ENCODE data around the gene DDX51. TPM values are rescaled to one million over a fixed set of nuclear protein-coding genes. Genes with fewer than 3 reads are reported as not detected.

Gene DDX51
- polyA plus RNA-seq, 3 donors = 10.9 to 12.8 (median 11.7) TPM

GRCh38 chr12:132179431-132180362, 35.6 kb upstream of the DDX51 start:
- no peak for DNase-seq (ENCODE audit: low read depth in 3 of 3, low spot score in 2 of 3)

GRCh38 chr12:132178801-132179401, 34.8 kb upstream of the DDX51 start:
- no peak for DNase-seq (ENCODE audit: low read depth in 3 of 3, low spot score in 2 of 3)

GRCh38 chr12:132178316-132178715, 34.2 kb upstream of the DDX51 start:
- DNase-seq (ENCODE audit: low read depth in 3 of 3, low spot score in 2 of 3) = no peak

DNA sequence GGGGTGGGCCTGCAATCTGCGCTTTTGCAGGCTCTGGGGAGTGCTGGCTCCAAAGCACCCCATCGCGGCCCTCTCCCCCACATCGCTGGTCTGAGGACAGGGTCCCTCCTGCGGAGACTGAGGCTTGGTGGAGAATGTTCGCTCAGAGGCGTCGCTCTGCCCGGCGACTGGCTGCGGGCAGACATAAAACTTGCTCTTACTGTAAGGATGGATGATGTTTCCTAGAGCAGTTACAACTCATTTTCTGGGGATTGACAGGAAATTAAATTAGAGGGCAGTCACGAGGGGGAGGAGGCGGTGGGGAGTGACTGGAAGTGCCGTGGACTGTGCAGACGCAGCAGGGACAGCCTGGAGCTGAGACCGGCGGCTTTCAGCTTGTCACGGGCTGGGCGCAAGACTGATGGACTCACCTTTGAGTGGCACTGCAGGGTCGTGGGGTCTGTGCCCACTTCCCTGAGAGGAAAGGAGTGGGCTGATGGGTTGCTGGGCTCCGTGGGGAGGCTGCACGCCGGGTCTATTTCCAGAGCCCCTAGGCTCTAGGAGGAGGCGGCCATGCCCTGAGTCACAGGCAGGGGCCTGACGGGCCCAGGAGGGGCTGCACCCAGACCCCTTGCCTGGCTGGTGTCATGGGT, 32.9 kb upstream of the DDX51 start:
- DNase-seq (ENCODE audit: low read depth in 3 of 3, low spot score in 2 of 3) = no peak

GRCh38 chr12:132176385-132176919, 32.3 kb upstream of the DDX51 start:
- DNase-seq (ENCODE audit: low read depth in 3 of 3, low spot score in 2 of 3) = no peak

DNA sequence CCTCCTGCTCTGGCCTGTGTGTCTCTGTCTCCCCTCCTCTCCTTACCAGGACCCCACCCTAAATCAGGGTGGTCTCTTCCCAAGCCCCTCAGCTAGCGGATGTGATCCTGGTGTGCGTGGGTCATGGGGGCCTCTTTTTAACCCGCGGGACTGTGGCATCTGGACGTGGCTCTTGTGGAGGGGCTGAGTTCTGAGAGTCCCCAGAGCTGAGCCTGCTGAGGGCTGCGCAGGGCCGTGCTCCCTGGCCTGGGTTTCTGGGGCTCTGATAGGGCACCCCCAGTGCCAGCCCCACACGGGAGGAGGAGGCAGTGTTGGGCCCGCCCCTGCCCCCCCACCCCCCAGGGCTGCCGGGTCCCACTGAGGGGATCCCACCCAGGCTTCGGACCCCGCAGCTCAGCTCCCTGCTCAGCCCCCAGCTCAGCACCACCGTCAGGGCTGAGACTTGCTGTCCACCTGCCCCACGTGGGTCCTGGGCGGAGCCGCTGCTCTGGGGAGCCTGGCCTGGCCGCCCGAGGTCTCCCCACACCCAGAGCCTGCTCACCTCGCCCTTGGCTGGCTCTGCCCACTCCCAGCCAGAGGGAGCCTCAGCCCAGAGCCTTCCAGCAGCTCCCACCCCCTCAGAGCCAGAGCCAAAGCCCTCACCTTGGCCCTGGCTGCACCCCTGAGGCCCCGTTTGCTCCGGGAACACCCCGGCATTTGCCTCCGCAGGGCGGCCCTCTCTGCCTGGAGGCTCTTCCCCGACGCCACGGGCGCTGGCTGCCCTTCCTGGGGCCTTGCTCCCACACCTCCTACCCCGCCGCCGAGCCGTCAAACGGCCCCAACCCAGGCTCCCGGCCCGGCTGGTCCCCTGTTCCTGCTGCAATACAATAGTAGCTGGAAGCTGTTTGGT, 31.6 kb upstream of the DDX51 start:
- DNase-seq (ENCODE audit: low read depth in 3 of 3, low spot score in 2 of 3) = no peak

DNA sequence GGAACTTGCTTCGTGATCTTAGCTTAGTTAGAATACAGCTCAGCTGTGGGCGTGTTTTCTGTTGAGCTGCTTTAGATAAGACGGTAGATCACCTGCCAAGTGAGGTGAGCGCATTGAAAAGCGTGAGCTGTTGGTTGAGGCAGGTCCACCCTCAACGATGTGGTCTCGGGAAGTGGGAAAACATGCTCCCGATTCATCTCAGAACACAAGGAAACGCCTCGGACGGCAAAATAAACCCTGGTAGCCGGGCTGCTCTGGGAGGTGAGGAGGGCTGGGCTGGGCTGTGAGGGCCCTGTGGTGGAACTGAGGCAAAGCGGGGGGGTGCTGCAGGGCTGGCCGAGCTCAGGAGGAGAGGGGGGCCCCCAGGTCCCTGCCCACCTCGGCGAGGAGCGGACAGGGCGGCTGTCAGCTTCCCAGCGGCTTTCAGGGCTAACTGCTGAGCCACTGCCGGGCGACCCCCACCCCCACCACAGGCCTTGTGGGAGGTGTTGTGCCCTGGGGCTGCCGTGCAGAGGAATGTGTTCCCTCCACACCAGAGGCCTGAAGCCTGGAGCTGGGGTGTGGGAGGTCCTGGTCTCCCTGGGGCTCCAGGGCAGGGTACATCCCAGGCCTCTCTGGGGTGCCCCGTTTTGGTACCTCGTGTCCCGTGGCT, 30.8 kb upstream of the DDX51 start:
- DNase-seq (ENCODE audit: low read depth in 3 of 3, low spot score in 2 of 3) = no peak

GRCh38 chr12:132174015-132174838, 30.1 kb upstream of the DDX51 start:
- DNase-seq (ENCODE audit: low read depth in 3 of 3, low spot score in 2 of 3) = no peak

GRCh38 chr12:132173135-132174014, 29.3 kb upstream of the DDX51 start:
- no peak for DNase-seq (ENCODE audit: low read depth in 3 of 3, low spot score in 2 of 3)

DNA sequence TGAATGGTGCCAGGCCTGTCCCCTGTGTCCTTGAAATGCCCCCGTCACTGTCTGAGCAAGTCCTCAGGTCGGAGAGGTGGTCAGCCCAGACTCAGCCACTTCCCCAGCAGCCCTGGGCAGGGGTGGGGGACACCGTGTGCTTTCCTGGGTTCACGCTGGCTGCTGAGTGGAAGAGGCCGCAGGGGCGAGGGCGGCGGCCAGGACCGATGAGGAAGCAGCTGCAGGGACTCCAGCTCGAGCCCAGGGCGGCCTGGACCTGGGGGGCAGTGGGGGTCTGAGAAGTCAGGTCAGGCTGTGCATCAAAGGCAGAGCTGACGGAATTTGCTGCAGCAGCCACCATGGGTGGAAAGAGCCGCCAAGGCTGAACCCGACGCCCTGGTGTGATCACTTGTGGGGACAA, 28.5 kb upstream of the DDX51 start:
- DNase-seq (ENCODE audit: low read depth in 3 of 3, low spot score in 2 of 3) = no peak

DNA sequence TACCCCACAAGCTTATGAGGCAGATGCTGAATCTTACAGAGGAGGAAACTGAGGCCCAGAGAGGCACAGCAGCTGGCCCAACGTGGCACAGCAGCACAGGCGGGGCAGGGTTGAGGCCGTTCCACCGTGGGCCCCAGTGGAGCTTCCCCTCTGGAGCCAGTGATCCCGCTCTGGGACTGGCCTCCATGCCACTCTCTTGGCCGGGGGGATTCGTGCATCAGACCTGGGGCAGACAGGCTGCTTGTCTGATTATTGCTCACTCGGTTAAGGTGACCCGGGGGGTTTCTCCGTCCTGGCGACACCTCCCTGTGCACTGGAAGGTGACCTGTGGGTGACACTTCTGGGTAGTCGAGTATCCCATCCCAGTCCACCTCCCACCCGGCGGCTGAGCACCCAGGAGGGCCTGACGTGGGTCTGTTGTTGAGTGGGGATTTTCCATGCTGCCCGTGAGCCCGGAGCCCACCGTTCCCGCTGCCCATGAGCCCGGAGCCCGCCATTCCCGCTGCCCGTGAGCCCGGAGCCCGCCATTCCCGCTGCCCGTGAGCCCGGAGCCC, 27.9 kb upstream of the DDX51 start:
- DNase-seq (ENCODE audit: low read depth in 3 of 3, low spot score in 2 of 3) = no peak

DNA sequence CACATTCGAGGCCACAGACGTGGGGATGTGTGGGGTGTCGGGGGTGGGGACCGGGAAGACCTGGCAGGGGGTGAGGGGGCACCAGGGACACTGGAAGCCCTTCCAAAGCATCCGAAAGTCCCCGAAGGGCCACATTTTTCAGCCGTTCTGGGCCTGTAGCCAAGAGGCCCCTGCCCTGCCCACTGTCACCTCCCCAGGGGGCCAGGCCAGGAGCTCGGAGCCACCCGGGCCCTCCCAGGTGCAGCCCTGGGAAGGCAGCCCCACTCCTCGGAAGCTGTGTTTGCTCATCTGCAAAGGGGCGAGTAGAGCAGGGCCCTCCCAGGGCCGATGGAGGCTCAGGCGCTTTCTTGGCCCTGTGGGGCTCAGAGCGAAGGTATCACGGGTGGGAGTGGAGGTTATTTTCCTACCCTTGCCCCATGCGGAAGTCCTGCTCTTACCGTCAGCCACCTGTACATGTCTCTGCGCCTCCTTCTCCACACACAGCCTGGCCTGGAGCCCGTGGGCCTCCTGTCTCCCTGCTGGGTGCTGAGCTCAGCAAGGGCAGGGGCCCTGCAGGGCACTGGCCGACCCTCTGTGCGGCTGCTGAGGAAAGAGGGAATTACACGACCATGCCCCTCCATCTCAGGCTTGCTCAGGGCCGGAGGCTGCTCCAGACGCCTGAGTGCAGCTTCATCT, 27.3 kb upstream of the DDX51 start:
- DNase-seq (ENCODE audit: low read depth in 3 of 3, low spot score in 2 of 3) = no peak

DNA sequence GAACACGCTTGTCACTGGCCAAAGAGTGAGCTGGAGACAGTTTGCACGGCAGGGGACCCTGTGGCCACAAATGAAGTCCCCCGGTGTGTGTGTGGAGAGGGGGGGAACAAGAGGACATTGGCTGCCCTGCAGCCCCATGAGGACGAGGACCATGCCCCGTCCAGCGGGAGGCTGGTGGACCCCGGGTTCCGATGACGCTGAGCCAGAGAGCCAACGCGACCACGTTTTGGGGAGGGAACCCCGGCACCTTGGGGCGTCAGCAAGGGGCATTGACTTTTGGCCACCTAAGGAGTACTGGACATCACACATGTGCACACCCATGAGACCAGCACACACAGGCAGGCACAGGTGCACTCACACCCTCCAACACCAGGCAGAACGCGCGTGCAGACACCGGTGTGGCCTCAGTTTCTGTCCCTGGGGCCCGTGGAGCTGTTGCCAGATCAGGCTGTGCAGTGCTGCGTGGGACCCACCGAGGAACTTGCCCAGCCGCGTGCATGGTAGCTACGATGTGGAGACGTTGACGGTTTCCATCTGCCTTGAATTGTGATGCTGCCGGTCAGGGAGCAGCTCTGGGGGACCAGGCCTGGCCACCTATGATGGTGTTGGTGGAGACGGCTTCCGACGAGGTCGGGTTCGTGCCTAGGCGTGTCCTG, 26.6 kb upstream of the DDX51 start:
- no peak for DNase-seq (ENCODE audit: low read depth in 3 of 3, low spot score in 2 of 3)

DNA sequence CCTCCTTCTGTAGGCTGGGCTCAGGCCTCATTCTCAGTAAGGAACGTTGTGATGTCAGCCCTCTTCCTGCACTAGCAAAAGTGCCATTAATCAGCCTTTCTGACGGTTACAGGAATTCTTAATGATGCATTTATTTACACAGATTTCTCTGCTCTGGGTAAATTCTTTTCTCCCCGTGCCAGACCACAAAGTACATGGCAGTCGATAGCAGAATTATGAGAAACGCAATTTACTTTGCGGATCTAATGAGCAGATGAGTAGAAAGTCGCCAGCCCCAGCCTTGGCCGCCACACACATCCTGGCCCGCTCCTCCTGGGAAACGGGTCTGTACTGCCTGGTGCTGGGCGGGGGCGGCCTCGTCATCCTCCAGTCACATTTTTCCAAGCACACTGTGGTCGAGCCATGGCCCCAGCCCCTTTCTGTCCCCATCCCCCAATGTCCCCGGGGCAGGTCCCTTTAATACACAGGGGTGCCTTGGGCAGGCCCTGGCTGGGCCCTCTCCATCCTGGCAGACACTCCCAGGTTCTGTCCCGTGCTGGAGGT, 26.0 kb upstream of the DDX51 start:
- DNase-seq (ENCODE audit: low read depth in 3 of 3, low spot score in 2 of 3) = no peak

DNA sequence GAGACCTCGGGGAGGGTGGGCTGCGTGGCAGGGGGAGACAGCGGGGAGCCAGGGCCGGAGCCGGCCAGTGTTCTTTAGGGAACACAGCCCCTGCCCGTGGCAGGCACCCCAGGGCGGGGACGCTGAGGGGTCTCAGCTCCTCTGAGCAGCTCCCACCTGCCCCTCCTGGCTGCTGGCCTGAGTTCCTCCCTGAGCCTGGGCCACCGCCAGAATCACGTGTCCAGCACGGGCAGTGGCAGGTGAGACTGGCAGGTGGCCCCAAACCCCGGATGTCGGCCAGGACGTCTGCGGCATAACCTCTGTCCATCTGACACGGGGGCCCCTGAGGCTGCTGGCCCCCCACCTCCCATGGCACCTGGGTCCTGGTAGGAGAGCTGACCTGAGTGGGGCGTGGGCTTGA, 25.3 kb upstream of the DDX51 start:
- no peak for DNase-seq (ENCODE audit: low read depth in 3 of 3, low spot score in 2 of 3)

DNA sequence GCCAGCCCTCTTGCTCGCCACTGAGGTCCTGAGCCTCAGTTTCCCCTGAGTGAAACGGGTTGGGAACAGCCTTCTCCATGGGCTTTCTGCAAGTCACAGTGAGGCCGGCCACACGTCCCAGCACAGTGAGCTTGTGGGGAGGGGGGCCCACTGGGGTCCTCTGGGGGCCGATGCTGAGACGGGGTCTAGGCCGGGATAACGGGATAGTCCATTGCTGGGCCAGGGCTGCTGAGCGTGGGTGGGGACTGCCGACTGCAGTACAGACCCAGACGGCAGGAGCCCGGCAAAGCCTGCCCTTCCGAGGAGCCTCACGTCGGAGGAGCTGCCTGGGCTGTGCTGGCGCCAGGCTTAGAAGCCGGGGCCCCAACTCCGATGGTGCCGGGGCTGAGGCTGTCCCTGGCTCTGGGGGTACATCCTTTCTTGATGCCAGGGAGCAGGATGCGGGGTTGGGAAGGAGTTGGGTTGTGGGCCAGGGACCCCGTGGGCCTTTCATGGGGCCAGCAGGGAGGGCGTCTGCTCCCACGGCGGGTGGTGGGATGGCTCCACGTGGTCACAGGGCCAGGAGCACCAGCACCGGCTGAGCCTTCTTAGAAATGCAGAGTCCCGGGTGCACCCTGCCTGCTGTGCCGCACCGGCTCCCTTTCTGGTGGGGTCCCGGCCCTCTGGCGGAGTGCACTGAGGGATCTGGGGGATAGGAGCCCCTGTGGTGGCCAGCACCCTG, 24.4 kb upstream of the DDX51 start:
- DNase-seq (ENCODE audit: low read depth in 3 of 3, low spot score in 2 of 3) = no peak
